CD4-positive, alpha-beta T cell treated with Interleukin-4 for 1 hour (primary cell): ENCODE results near the gene SLC44A3.
A peak's percentile ranks its signal among the peaks of the same experiment; 100 is the strongest.

Experiments
- DNase-seq, 2 donors: peaks; one replicate each; pipeline ENCODE4 v3.0.0-alpha.2; 2020 to 2022

SLC44A3 gene, protein sequence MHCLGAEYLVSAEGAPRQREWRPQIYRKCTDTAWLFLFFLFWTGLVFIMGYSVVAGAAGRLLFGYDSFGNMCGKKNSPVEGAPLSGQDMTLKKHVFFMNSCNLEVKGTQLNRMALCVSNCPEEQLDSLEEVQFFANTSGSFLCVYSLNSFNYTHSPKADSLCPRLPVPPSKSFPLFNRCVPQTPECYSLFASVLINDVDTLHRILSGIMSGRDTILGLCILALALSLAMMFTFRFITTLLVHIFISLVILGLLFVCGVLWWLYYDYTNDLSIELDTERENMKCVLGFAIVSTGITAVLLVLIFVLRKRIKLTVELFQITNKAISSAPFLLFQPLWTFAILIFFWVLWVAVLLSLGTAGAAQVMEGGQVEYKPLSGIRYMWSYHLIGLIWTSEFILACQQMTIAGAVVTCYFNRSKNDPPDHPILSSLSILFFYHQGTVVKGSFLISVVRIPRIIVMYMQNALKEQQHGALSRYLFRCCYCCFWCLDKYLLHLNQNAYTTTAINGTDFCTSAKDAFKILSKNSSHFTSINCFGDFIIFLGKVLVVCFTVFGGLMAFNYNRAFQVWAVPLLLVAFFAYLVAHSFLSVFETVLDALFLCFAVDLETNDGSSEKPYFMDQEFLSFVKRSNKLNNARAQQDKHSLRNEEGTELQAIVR

DNA sequence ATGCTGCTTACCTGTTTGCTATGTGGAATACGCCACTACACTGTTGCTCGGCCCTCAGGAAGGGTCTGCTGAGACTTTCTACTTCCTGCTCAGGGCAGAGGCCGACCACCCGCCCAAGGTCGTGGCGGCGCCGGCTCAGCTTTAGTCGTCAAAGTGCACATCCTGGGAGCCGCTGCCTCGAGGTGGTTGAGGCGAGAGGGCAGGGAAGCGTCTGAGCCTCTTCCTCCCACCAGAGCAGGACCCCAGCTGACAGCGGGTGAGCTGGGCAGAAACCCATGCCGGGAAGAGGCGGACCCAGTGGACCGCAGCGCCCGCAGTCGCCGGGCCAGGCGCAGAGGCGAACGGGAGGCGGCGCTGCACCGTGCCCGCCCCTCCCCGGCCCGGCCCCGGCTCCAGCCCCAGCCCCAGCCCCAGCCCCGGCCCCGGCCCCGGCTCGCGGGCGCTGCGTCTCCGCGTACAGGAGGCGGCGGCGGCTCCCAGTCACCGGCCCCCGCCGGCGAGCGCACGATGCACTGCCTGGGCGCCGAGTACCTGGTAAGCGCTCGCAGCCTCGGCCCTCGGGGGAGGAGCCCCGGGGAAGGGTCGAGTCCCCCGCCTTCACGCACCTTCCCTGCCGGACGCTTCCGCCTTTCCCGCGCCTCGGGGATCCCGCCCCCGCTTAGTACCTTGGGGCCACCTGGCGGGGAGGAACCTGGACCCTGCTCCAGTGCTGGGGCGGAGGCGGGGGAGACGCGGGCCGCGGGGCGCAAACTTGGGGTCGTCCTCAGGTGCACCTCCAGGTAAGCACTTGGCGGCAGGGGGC is at the start of gene SLC44A3:
Gene SLC44A3 (plus strand): TSS at position 413 of the 802 bp plus-strand sequence. CDS start 95 bp downstream, at position 508.
- DNase-seq, result no peak

DNA sequence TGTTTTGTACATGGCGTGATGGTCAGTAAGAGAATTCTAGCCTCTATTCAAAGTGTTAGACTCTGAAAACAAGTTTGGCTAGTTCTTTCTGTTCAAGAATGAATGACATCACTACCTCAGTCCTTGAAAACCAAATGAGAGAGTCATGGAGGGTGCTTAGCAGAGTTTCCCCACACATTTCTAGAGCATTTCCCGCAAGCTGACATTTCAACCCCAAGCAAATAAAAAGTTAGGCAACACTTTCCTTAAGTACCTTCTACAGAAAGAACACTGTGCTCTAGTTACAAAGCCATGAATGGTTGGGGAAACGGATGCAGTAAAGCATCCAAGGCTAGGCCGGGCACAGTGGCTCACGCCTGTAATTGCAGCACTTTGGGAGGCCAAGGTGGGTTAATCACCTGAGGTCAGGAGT is 47.9 kb upstream of the SLC44A3 start:
- DNase-seq, result no peak

DNA sequence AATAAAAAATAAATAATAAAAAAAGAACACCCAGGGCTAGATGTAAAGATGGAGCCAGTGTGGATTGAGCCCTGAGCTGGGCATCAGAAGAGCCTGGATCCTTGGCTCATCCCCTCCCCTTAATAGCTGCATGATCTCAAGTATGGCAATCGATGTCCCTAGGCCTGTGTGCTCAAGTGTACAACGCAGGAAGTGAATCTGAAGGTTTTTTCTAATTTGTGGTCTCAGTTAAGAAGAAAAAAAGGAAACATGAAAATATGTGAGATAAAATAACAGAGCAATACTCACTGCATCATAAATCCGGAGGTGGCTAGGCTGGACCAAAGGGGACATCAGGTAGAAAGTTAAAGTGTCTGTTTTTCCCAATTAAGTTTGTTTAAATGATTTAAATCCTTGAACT is 47.3 kb upstream of the SLC44A3 start:
- DNase-seq, result no peak

DNA sequence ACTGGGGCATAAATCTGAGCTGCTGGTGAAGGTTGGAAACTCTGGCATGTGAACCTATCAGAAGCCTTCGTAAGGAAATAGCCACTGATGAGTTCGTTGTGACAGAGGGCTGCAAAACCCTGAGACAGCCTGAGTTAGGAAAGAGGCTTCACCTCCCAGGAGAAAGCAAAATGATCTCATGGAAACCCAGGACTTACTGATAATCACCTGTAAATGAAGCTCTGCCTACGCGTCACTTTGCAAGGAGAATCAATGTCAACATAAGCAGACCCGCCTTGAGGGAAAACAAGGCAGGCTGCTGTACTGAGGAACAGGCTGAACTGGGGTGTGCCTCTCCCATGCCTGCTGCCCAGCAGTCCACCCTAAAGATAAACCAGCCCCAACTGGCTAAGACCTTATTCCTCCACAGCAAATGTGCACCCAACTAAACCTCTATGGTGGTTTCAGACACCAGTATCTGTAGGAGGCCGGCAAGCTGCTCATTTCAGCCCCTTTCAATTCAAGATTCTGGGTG is 46.8 kb upstream of the SLC44A3 start:
- no peak for DNase-seq

DNA sequence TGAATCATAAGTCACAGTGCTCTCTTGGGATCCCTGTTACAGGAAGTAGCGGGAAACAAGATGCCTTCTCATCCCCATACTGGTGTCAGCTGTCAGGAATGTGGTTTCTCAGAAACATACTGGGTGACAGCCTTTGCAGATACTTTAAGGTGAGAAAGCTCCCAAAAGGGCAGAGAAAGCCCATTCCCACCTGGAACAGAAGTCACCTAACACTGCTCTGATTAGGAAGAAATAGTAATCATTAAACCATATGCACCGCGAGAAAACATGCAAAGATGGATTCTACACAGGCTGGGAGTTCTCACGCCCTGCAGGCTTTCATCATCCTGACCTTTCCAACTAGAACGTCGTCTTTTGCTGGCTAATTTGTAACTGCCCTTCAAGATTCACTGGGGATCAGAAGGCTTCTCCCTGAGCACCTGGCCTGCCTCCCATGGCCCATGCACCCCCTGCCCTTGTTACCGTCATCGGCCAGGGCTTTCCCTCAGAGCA is 46.2 kb upstream of the SLC44A3 start:
- DNase-seq, result no peak

DNA sequence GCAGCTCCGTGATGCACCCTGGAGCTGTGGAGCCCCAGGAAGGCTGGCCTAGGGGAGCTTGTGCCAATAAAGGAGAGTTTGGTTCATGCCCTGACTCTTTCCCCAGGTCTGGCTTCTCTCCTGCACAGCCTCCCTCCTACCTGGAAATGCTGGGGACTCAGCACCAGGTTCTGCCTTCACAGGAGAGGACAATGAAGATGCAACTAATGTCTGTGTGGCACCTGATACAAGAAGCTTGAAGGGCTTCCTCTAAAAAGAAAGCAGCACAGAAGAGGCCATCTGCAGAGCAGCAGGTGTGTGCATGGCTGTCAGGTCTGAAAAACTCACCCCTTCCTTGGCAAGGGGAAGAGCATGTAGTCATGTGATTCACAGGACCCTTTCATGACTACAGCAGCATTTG is 43.7 kb upstream of the SLC44A3 start:
- DNase-seq, result no peak

DNA sequence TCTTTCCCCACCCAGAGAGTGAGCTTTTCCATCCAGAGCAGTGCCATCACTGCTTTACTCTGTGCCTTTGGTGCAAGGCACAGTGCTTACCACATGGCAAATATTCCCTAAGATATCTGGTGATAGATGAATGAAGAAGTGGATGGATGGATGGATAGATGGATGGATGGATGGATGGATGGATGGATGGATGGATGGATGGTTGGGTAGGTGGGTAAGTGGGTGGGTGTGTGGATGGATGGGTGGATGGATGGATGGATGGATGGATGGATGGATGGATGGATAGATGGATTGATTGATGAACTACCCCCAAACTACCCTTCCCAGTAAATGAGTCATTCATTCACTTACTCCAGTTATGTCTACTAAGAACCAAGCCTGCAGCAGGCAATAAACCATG is 42.9 kb upstream of the SLC44A3 start:
- DNase-seq, result no peak

DNA sequence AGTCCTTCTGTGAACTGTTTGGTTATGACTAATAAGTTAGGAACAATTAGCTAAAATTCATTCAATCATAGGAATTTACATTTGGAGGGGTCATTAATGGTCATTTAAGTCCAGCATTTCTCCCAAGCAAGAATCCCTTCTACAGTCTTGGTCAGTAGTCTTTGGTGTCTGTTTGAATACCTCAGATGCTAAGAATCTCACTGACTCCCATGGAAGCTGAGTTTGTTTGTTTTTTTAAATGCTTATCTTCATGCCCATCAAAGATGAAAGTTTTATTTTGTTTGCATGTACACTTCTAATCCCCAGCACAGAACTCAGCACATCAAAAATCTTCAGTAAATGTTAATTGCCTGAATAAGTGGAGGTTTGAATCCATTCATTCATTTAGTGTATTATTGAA is 41.3 kb upstream of the SLC44A3 start:
- no peak for DNase-seq

DNA sequence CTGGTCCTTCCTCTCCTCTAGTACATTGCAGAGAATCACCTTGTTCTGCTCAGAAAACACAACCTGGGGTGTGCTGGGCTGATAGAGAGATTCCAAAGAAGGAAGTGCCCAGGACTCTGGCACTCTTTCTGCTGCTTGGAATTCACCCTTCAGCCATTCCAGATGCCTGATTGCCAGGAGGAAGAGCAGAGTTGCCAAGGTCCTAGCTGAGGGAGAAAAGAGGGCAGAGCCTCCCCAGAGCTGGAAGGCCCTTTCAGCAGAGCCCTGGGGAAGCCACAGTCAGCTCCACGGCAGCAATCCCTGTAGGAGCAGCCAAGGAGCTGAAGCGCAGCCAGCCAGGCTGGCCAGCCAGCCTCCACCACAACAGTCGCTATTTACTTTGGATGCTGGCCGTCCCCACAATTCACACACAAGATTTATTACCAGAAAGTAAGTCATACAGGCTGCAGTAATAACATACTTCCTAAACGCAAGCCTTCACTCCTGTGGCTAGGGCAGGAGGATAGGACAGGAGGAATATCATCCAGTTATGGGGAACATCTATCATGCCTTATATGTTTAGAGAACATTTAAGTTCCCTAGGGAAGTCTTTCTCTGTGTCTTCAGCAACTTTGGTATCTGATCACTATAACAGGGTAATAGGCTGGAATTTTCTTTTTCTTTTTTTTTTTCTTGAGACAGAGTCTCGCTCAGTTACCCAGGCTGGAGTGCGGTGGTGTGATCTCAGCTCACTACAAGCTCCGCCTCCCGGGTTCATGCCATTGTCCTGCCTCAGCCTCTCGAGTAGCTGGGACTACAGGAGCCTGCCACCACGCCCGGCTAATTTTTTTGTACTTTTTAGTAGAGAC is 36.6 kb upstream of the SLC44A3 start:
- DNase-seq, result no peak

DNA sequence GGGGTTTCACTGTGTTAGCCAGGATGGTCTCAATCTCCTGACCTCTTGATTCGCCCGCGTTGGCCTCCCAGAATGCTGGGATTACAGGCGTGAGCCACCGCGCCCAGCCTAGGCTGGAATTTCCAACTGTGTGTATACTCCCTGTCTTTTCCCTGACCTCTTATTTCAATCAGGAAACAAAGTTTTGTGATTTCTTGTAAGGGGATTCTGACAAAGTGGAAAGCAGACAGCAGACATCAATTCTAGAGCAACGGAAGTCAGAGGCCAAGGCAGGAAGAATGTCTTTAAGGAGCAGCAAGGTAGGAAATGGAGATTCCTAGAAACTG is 36.0 kb upstream of the SLC44A3 start:
- DNase-seq, result no peak

DNA sequence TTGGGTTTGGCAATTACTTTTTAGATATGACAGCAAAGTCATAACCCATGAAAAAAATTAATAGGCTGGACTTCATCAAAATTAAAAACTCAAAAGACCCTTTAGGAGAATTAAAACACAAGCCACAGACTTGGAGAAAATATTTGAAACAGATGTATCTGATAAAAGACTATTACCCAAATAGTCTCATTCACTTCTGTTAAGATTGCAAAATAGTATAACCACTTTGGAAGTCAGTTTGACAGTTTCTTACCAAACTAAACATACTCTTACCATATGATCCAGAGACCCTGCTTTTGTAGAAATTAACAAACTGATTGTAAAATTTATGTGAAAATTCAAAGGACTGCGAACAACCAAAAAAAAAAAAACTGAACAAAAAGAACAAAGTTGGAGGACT is 32.5 kb upstream of the SLC44A3 start:
- no peak for DNase-seq

DNA sequence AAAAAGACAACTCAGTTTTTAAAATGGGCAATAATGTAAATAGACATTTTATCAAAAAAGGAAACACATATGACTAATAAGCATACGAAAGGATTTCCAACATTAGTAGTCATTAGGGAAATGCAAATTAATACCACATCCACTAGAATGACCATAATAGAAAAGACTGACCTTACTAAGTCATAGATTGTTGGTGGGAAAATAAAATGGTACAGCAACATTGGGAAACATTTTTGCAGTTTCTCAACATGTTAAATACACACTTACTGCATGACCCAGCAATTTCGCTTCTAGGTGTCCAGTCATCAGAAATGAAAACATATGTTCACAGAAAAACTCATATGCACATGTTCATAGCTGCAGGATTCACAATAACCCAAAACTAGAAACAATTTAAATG is 29.9 kb upstream of the SLC44A3 start:
- no peak for DNase-seq

DNA sequence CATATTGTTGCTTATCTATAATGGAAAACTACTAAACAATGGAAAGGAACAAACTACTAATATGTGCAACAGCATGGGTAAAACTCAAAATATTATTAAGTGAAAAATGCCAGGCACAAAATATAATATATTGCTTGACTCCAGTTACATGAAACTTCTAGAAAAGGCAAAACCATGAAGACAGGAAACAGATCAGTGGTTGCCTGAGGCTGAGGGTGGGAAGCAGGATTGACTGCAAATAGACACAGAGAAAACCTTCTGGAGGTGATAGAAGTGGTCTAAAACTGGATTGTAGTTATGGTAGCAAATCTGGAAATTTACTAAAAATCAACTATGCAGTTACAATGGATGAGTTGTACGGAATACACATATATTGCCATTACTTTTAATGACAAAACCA is 29.5 kb upstream of the SLC44A3 start:
- no peak for DNase-seq

DNA sequence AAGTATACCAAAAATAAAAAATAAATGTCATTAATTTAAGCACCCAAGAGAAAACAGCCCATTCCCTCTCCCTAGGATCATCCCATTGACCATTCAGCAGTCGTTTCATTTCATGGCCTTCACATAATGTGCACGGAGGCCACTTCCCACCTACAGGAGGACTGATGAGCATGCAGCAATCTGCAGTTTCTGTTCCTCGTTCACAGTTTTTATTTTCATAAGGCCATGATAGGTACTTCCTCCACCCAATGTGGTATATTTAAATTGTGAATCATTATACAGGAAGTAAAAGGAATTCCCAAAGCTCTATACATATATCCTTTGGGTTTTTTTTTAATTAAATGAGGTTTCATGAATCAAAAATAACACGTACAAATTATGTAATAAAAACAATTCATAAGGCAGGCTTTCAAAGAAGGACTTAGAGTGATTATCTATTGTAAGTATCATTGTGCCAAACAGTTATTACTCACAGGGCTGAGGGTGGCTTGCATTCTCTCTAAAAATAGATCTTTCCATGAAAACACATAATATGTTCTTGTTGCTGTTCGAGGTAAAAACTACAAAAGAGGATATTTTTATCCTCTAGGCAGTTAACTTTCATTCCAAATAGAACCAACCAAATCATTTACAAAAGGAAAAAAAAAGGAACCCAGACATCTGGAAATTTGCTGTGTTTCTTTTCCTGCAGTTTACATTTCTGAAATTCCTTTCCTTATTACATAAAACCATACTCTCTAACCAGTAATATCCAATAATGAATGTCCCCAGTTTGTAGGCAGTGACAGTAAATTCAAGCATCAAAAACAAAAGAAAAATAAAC is 27.5 kb upstream of the SLC44A3 start:
- DNase-seq, result peak in 1 of 2 donors; percentile 35

DNA sequence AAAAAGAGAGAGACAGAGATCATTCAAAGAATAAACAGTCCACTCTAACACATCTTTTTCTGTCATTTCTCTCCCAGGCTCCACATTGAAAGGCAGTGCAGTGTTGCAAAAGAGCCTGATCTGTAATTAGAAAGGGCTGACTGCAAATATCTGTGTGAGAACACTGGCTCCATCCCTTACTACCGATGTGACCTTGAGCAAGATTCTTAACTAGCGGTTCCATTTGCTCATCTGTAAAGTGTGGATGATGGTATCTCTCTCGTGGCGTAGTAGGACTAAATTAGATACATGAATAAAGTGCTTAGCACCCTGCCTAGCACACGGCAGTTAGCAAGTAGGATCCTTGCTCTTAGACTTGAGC is 26.9 kb upstream of the SLC44A3 start:
- DNase-seq, result no peak

DNA sequence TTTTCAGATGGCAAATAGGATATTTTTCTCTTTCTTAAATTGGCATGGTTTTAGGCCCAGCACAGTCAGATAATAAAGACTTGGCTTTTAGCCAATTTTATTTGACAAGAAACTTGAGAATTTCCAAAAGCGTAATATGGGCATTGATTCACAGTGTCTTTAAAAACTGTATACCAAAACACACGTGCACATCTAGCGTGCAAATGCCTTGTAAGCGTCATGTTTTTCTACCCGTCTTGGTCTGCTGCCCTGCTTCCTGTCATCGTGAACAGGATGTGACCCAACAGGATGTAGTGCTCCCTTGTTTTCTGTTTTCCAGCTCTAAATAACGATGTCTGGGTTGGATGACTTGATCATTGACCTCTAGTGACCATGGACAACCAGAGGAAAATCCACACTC is 24.7 kb upstream of the SLC44A3 start:
- peak in 1 of 2 donors; percentile 26 for DNase-seq

DNA sequence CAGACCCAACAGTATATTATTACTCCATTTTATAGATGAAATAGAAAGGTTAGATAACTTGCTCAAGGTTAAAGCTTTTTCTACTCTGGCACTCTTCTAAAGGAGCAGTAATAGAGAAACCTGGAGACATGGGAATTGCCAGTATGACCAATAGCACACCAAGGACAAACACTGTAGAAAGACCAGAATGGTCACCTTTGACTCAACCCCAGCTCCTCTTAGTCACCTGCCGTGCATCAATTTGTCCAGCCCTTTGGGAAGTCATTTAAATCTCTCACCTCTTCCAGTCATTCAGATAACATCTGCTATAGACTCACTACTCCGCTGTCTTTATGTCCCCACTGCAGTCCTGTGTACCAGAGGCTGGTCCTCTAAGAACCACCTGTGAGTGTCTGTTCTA is 23.9 kb upstream of the SLC44A3 start:
- no peak for DNase-seq

DNA sequence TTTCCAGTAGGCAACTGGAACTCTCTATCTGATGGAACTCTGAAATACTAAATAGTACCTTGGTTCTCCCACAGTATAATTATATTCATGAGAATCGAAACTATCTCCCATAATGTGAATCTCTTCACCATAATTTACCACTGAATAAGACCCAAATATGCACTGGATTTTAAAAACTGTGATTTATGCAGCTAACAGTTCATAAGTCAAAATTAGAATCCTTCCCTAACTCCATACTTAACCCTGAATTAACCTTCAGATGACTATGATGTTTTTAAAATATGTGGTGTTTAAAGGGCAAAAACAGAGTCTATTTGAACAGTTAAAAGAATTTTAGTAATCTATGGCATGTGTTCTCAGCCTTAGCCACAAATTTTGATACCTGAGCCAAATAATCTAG is 22.9 kb upstream of the SLC44A3 start:
- DNase-seq, result no peak

DNA sequence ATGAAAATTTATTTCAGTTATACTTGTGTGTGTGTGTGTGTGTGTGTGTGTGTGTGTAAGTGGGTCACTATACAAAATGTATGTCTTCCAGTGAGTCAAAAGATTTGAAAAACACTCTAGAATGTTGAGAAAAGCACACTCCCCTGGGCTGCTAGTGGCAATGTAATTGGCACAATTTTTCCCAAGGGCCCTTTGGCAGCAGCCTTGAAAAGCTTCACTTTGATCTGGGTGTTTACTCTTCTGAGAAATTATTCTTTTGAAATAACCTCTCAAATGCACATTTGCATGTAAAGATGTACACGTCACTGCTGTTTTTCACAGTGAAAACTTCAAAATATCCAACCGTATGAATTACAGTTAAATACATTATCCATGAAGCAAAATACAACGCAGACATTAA is 22.1 kb upstream of the SLC44A3 start:
- no peak for DNase-seq

DNA sequence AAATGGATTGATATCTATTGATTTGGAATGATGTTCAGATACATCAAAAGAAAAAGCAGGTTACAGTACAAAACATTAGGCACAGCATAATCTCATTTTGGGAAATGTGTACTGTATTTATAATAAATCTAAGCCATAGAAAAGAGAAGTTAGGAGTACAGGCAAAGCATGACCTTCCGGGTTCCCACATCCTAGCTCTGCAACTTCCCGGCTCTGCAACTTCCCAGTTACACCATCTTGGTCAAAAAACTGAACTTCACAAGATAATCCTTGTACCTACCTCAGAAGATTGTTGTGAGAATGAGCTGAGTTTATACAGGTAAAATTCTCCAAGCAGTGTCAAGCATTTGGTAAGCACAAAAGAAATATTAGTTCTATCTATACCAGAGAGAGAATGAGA is 21.7 kb upstream of the SLC44A3 start:
- DNase-seq, result no peak

DNA sequence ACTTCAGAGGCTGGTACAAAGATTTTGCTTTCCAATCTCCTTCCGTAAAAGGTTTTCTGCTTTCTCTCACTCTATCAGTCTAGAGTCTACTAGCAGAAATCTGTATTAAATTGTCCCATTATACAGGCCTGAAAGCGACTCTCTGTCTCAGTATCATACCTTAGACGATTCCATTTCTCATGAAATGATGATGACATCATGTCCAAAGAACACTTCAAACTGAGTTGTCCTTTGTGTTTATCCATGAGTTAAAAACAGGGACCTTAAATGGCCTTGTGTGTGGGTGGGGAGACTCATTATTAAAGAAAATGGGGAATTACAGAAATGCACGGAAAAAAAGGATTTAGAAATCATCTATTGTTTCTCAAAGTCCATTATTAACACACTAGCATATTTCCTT is 21.0 kb upstream of the SLC44A3 start:
- DNase-seq, result no peak
